Measurements from ENCODE around the gene RICTOR. TPM values are rescaled to one million over a fixed set of nuclear protein-coding genes. Genes with fewer than 3 reads are reported as not detected.

Gene RICTOR
- total and polyA plus RNA-seq, 7 donors: 2.5 to 50.1 (median 32.8) TPM

GRCh38 chr5:39119404-39120051, 45.3 kb upstream of the RICTOR start:
- intact Hi-C loops (cut with DNase I): no loop called here
- Histone ChIP-seq H3K4me1 (no peaks in the 10 kb centered on the region), H3K4me3 (no peak overlapping the region), H3K9me3 (no peaks in the 10 kb centered on the region), H3K27ac (no peak overlapping the region), H3K36me3 (no peaks in the 10 kb centered on the region), H3K27me3 (no peaks in the 10 kb centered on the region)
- 68 to 77% methylated on average over 3 of the region's 3 CpGs for WGBS, 2 donors
- DNase-seq: no peak
- TF ChIP-seq EP300 (IDR thresholded peaks at IDR 0.05) (no peak), POLR2A (IDR thresholded peaks at IDR 0.05) (no peak), POLR2AphosphoS5 (IDR thresholded peaks at IDR 0.05) (no peak), CTCF (IDR thresholded peaks at IDR 0.05) (no peak)

DNA sequence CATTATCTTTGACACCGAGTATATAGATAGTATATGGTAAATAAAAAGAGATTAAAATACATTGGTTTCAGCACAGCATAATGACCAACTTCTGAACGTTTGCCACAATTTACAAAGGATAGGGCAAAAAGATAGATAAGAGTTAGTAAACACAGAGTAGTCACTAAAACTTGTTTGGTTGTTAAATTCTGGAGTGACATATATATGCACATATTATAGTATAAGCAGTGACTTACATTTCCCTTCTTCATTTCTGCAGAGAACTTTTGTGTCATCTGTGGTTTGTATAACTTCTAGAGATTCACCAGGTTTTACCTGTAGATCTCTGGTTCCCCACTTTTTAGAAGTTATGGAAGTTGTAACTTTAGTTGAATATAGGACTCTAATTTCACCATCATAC, 44.4 kb upstream of the RICTOR start:
- Histone ChIP-seq H3K9me3 (no peaks in the 10 kb centered on the region), H3K36me3 (no peaks in the 10 kb centered on the region), H3K27ac (no peak overlapping the region), H3K4me1 (no peaks in the 10 kb centered on the region), H3K27me3 (no peaks in the 10 kb centered on the region), H3K4me3 (no peak overlapping the region)
- DNase-seq: no peak
- 32 to 71% methylated on average over 2 of the region's 2 CpGs for WGBS, 2 donors
- intact Hi-C loops (cut with DNase I): no loop called here
- TF ChIP-seq POLR2AphosphoS5 (IDR thresholded peaks at IDR 0.05): no peak
- no peak for TF ChIP-seq EP300 (IDR thresholded peaks at IDR 0.05)
- no peak for TF ChIP-seq CTCF (IDR thresholded peaks at IDR 0.05)
- no peak for TF ChIP-seq POLR2A (IDR thresholded peaks at IDR 0.05)

DNA sequence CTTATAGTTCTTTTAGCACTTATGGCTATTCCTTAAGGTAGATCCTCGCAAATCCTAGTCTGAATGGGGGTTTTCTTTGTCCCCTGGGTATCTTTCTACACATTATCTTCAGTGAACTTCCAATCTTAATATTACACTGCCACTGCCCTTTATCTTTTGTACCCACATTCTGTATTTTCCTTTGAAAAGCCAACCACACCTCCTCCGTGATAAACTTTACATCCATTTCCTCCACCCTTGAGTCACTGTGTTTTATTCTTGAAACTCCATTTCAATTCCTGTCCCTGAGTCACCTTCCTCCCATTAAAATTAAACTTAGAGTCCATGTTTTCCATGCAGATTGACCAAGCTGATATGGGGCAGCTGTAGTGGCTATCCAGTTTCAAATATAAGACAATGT, 43.2 kb upstream of the RICTOR start:
- Histone ChIP-seq H3K4me1 (no peaks in the 10 kb centered on the region), H3K36me3 (no peaks in the 10 kb centered on the region), H3K4me3 (no peak overlapping the region), H3K27ac (no peak overlapping the region), H3K27me3 (no peaks in the 10 kb centered on the region), H3K9me3 (no peaks in the 10 kb centered on the region)
- no peak for TF ChIP-seq CTCF (IDR thresholded peaks at IDR 0.05)
- TF ChIP-seq EP300 (IDR thresholded peaks at IDR 0.05): no peak
- no peak for TF ChIP-seq POLR2A (IDR thresholded peaks at IDR 0.05)
- TF ChIP-seq POLR2AphosphoS5 (IDR thresholded peaks at IDR 0.05): no peak
- 69 to 82% methylated on average over 2 of the region's 2 CpGs for WGBS, 2 donors
- DNase-seq: no peak
- intact Hi-C loops (cut with DNase I): no loop called here

- Histone ChIP-seq H3K4me1 (no peaks in the 10 kb centered on the region), H3K27ac (no peak overlapping the region), H3K36me3 (no peaks in the 10 kb centered on the region), H3K27me3 (no peaks in the 10 kb centered on the region), H3K4me3 (no peak overlapping the region), H3K9me3 (no peaks in the 10 kb centered on the region)
- no peak for DNase-seq
- 88 to 95% methylated on average over 3 of the region's 3 CpGs for WGBS, 2 donors
- TF ChIP-seq CTCF (IDR thresholded peaks at IDR 0.05) (no peak), EP300 (IDR thresholded peaks at IDR 0.05) (no peak), POLR2A (IDR thresholded peaks at IDR 0.05) (no peak), POLR2AphosphoS5 (IDR thresholded peaks at IDR 0.05) (no peak)
- intact Hi-C loops (cut with DNase I): no loop called here
Measured at GRCh38 chr5:39116344-39117170, 42.4 kb upstream of the RICTOR start.
